Nephron (organoid): ENCODE results near the gene PROCR.
"Not testable (repeated sequence)": the region's sequence is repeated elsewhere in the genome, so short reads cannot be mapped to it uniquely, and the experiment has no call there.

Experiments used
- H3K27ac Mint-ChIP-seq, 3 experiments: 2 replicates each; pipeline ENCODE4 v1.8.0; 2020; ENCODE audit warnings: mixed read lengths in 3 of 3, mild to moderate bottlenecking in 2 of 3, moderate library complexity in 1 of 3
- H3K27me3 Mint-ChIP-seq: 2 replicates; pipeline ENCODE4 v1.8.0; 2021; ENCODE audit warnings: low read depth, mild to moderate bottlenecking, moderate library complexity, mixed read lengths
- H3K36me3 Mint-ChIP-seq: 2 replicates; pipeline ENCODE4 v1.8.0; 2020; ENCODE audit warnings: low read depth, mixed read lengths
- H3K4me1 Mint-ChIP-seq: 2 replicates; pipeline ENCODE4 v1.8.0; 2020; ENCODE audit warnings: mixed read lengths
- H3K4me3 Mint-ChIP-seq, 3 experiments: 2 replicates each; pipeline ENCODE4 v1.8.0; 2020; ENCODE audit warnings: mild to moderate bottlenecking in 3 of 3, mixed read lengths in 3 of 3, moderate library complexity in 2 of 3
- H3K9me3 Mint-ChIP-seq: 2 replicates; pipeline ENCODE4 v1.8.0; 2020; ENCODE audit warnings: mixed read lengths
- CTCF ChIP-seq, 3 experiments: fragments of 200-600 bp; sonication (generic); IDR thresholded peaks; one replicate each; pipeline ENCODE4 v1.5.0; 2021; ENCODE audit warnings: antibody characterized with exemption in 3 of 3; ENCODE audit not compliant: unreplicated experiment in 3 of 3

The PROCR gene

GRCh38 chr20:35167787-35168186 is 4.1 kb upstream of the PROCR start:
- Mint-ChIP-seq H3K27ac (no peak overlapping the region), H3K4me3 (no peak overlapping the region), H3K9me3 (peaks cover 3% of the 10 kb centered on the region), H3K27me3 (peaks cover 7% of the 10 kb centered on the region), H3K36me3 (no peaks in the 10 kb centered on the region), H3K4me1 (peaks cover 17% of the 10 kb centered on the region)
- no peak for TF ChIP-seq CTCF (IDR thresholded peaks at IDR 0.05; ENCODE audit: unreplicated experiment in 3 of 3)

- H3K9me3 Mint-ChIP-seq, H3K36me3 Mint-ChIP-seq, H3K27ac Mint-ChIP-seq, H3K4me3 Mint-ChIP-seq: not testable (repeated sequence)
- Mint-ChIP-seq H3K4me1 (peaks cover 21% of the 10 kb centered on the region), H3K27me3 (peaks cover 11% of the 10 kb centered on the region)
Observed at GRCh38 chr20:35168701-35169409, 3.0 kb upstream of the PROCR start.

- no peaks in the 10 kb centered on the region for H3K36me3 Mint-ChIP-seq
- peak overlapping the region; percentile 63 to 77 (median 69) for H3K4me3 Mint-ChIP-seq
- peak overlapping the region in 2 of 3 experiments; percentile 57 to 58 for H3K27ac Mint-ChIP-seq
- no peak for TF ChIP-seq CTCF (IDR thresholded peaks at IDR 0.05; ENCODE audit: unreplicated experiment in 3 of 3)
- H3K9me3 Mint-ChIP-seq = no peaks in the 10 kb centered on the region
- H3K27me3 Mint-ChIP-seq = peaks cover 15% of the 10 kb centered on the region
- peaks cover 24% of the 10 kb centered on the region for H3K4me1 Mint-ChIP-seq
Observed at GRCh38 chr20:35171438-35171752, 477 bp upstream of the PROCR start.

- peaks cover 21% of the 10 kb centered on the region for H3K4me1 Mint-ChIP-seq
- TF ChIP-seq CTCF (IDR thresholded peaks at IDR 0.05; ENCODE audit: unreplicated experiment in 3 of 3) = no peak
- peaks cover 16% of the 10 kb centered on the region for H3K27me3 Mint-ChIP-seq
- H3K27ac Mint-ChIP-seq = peak overlapping the region in 1 of 3 experiments; percentile 58
- no peaks in the 10 kb centered on the region for H3K9me3 Mint-ChIP-seq
- H3K36me3 Mint-ChIP-seq = no peaks in the 10 kb centered on the region
- H3K4me3 Mint-ChIP-seq = peak overlapping the region; percentile 63 to 77 (median 69)
Observed at GRCh38 chr20:35172434-35172806, 548 bp downstream of the PROCR start.

GRCh38 chr20:35173576-35174192 is 1.8 kb downstream of the PROCR start:
- H3K36me3 Mint-ChIP-seq = no peaks in the 10 kb centered on the region
- TF ChIP-seq CTCF (IDR thresholded peaks at IDR 0.05; ENCODE audit: unreplicated experiment in 3 of 3) = no peak
- H3K4me3 Mint-ChIP-seq = peak overlapping the region in 1 of 3 experiments; percentile 0
- H3K27me3 Mint-ChIP-seq = peaks cover 20% of the 10 kb centered on the region
- peaks cover 21% of the 10 kb centered on the region for H3K4me1 Mint-ChIP-seq
- H3K27ac Mint-ChIP-seq = no peak overlapping the region
- no peaks in the 10 kb centered on the region for H3K9me3 Mint-ChIP-seq

GRCh38 chr20:35174458-35175216 is 2.8 kb downstream of the PROCR start:
- Mint-ChIP-seq H3K36me3 (no peaks in the 10 kb centered on the region), H3K9me3 (no peaks in the 10 kb centered on the region), H3K27me3 (peaks cover 20% of the 10 kb centered on the region), H3K4me1 (peaks cover 21% of the 10 kb centered on the region), H3K27ac (no peak overlapping the region), H3K4me3 (no peak overlapping the region)
- no peak for TF ChIP-seq CTCF (IDR thresholded peaks at IDR 0.05; ENCODE audit: unreplicated experiment in 3 of 3)
